Mucosa of stomach (tissue), 1 donor: ENCODE data around the gene GREB1L.

Experiments
- H3K27me3 ChIP-seq: one replicate; pipeline ENCODE4 v1.7.0; 2013; ENCODE audit warnings: mild to moderate bottlenecking, low read length; ENCODE audit not compliant: control insufficient read depth, insufficient read depth
- H3K36me3 ChIP-seq: one replicate; pipeline ENCODE4 v1.7.0; 2013; ENCODE audit warnings: low read length; ENCODE audit not compliant: control insufficient read depth, insufficient read depth
- H3K4me1 ChIP-seq: one replicate; pipeline ENCODE4 v1.7.0; 2013; ENCODE audit warnings: mild to moderate bottlenecking, low read length; ENCODE audit not compliant: control insufficient read depth, insufficient read depth
- H3K4me3 ChIP-seq: one replicate; pipeline ENCODE4 v1.7.0; 2013; ENCODE audit warnings: low read length
- H3K9ac ChIP-seq: one replicate; pipeline ENCODE4 v1.7.0; 2013; ENCODE audit warnings: mild to moderate bottlenecking, low read length, moderate library complexity
- H3K9me3 ChIP-seq: one replicate; pipeline ENCODE4 v1.7.0; 2013; ENCODE audit warnings: mild to moderate bottlenecking, low read length, moderate library complexity; ENCODE audit not compliant: control insufficient read depth
- donor health status: Pancreatic carcinoma.

GREB1L gene

DNA sequence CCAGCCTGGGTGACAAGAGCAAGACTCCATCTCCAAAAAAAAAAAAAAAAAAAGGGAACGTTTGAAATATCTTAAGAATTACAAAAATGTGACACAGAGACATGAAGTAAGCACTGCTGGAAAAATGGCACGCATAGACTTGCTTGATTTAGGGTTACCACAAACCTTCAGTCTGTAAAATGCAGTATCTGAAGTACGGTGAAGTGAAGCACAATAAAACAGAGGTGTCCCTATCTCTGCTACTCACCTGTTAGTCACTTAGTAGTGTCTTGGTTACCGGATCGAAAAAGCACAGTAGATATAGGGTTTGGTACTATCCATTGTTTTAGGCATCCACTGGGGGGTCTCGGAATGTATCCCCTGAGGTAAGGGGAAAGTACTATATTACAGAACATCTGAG lies 11.6 kb upstream of the GREB1L start:
- no peak overlapping the region for H3K4me3 ChIP-seq
- H3K9ac ChIP-seq = no peak overlapping the region
- no peaks in the 10 kb centered on the region for H3K27me3 ChIP-seq
- no peaks in the 10 kb centered on the region for H3K9me3 ChIP-seq
- no peaks in the 10 kb centered on the region for H3K4me1 ChIP-seq
- no peaks in the 10 kb centered on the region for H3K36me3 ChIP-seq

DNA sequence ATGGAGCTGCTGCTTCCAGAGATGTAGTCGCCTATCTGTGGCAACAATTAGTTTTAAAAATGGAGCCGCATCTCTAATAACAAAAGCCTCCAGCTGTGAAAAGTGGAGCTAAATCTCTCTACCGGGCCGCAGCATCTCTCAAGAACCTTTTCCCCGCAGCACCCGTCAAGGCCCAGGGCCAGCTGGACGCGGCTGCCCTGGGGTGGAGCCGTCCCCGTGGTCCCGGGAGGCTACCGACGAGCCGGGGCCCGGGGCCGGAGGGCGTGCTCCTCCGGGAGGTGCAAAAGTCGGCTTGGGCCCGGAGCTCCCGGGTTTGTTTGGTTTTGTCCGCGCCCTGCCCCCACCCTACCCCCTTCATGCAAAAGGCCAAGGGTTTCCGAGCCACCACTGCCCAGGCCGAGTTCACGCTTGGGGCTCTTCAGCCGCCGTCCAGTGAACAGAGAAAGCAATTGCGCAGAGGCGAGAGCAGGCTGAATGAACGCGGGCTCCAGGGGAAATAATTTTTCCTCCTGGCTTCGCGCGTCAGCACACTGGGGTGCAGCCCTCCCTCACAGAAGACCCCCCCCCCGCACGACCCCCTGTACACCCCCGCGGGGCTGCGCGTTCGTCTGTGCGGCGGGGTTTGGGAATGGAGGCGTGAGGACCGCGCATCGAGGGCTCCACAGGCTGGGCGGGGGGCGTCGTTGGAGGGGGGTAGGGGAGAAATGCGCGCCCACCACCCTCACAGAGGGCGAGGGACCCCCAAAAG lies 557 bp upstream of the GREB1L start:
- peaks cover 49% of the 10 kb centered on the region for H3K27me3 ChIP-seq
- H3K4me1 ChIP-seq = peaks cover 5% of the 10 kb centered on the region
- no peak overlapping the region for H3K9ac ChIP-seq
- H3K9me3 ChIP-seq = no peaks in the 10 kb centered on the region
- no peaks in the 10 kb centered on the region for H3K36me3 ChIP-seq
- H3K4me3 ChIP-seq = no peak overlapping the region

DNA sequence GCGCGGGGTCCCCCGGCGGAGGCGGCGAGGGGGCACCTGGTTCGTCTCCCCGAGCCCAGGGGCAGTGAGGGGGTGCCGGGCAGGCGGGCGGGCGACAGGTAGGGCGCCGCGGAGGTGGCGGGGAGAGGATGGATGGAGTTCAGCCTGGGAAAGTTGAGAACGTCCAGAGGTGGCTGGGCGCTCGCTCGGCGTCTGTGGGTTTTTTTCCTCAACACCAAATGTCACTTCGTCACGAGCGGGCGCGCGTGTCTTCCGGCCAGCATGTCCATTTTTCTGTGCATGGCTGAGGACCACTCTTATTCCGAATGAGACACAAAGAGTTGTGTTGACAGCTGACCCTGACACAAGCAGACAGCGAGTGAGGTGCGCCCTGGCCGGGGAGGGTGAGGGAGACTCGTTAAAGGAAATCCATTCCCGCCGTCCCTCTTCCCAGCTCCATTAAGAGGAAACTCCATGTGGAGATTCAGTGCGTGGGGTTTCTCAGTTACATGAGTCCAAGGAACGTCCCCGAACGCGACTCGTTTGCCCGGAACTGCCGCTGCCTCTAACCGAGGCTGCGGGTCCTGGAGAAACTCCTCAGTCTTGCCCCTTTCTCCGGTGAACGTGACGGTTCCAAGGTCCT lies 859 bp downstream of the GREB1L start:
- Histone ChIP-seq H3K4me3 (peak overlapping the region; percentile 14), H3K9ac (peak overlapping the region; percentile 34), H3K27me3 (peaks cover 55% of the 10 kb centered on the region), H3K9me3 (no peaks in the 10 kb centered on the region), H3K4me1 (peaks cover 5% of the 10 kb centered on the region), H3K36me3 (no peaks in the 10 kb centered on the region)

DNA sequence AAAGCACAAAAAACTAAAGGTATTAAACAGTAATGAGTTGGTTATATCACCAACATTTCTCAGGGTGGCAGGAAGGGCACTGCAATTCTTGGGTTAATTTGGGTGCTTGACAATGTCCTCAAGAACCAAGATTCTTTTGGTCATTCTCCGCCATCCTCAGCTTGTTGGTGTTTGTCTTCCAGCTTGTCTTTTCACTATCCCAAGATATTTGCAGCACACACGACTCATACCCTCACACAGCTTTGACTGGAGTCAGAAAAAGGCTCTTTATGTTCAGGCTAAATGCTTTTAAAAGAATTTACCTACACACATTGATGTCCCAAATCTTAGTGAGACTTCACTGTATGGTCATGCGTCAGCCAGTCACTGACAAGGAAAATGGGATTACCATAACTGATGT lies 12.5 kb downstream of the GREB1L start:
- H3K27me3 ChIP-seq = no peaks in the 10 kb centered on the region
- no peaks in the 10 kb centered on the region for H3K4me1 ChIP-seq
- H3K9me3 ChIP-seq = no peaks in the 10 kb centered on the region
- H3K9ac ChIP-seq = no peak overlapping the region
- H3K36me3 ChIP-seq = no peaks in the 10 kb centered on the region
- H3K4me3 ChIP-seq = no peak overlapping the region

DNA sequence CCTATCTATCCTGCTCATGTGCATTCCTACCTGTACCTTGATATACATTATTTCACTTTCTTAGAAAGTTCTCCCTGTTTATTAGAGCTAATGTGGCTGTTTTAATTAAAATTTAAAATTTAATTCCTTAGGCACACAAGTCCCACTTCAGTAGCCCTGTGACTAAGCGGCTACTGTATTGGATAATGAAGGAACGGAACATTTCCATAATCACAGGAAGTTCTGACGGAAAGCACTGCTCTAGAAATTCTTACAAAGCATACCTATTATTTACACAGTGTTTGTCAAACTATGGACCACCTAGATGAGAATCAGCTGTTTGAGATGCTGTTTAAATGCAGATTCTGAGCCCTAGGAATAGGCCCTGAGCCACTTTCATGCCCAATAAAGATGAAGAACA lies 13.2 kb downstream of the GREB1L start:
- Histone ChIP-seq H3K4me1 (no peaks in the 10 kb centered on the region), H3K27me3 (no peaks in the 10 kb centered on the region), H3K4me3 (no peak overlapping the region), H3K36me3 (no peaks in the 10 kb centered on the region), H3K9ac (no peak overlapping the region), H3K9me3 (no peaks in the 10 kb centered on the region)

DNA sequence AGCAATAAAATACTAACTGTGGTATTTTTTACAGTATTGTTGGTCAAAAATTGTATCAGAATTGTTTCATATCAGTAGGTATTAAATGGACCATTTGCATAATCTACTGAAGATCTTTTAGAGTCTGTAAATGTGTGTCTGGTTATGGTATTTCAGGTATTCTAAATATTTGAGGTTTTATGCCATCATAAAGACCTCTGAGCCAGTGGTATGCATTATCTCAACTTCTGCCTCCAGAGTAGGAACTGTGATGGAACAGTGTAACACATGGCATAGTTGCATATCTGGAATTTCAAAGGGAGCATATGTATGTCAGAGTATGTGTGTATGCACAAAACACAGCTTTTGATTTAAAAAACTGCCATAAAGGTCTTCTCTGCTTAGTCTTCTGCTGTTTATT lies 15.4 kb downstream of the GREB1L start:
- no peak overlapping the region for H3K4me3 ChIP-seq
- H3K36me3 ChIP-seq = no peaks in the 10 kb centered on the region
- H3K9me3 ChIP-seq = no peaks in the 10 kb centered on the region
- H3K27me3 ChIP-seq = no peaks in the 10 kb centered on the region
- H3K4me1 ChIP-seq = no peaks in the 10 kb centered on the region
- no peak overlapping the region for H3K9ac ChIP-seq

DNA sequence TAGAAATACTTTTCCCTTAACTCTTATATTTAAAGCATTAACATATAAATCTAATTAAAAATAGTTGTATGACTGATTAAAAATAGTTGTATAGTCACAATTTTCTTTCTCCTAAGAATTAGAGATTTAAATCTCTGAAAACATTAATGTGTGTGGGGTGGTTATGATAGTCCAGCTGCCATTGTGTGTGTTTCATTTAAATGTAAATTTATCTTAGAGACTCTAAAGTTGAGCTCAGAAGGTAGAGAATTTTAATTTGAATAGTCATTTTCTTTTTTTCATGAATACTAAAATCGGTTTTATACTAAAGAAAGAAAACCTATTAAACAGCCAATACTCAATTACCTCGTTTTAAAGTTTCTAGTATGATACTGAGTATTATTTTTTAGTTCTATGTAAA lies 18.6 kb downstream of the GREB1L start:
- H3K4me1 ChIP-seq = no peaks in the 10 kb centered on the region
- no peaks in the 10 kb centered on the region for H3K36me3 ChIP-seq
- H3K4me3 ChIP-seq = no peak overlapping the region
- no peak overlapping the region for H3K9ac ChIP-seq
- H3K27me3 ChIP-seq = no peaks in the 10 kb centered on the region
- no peaks in the 10 kb centered on the region for H3K9me3 ChIP-seq

DNA sequence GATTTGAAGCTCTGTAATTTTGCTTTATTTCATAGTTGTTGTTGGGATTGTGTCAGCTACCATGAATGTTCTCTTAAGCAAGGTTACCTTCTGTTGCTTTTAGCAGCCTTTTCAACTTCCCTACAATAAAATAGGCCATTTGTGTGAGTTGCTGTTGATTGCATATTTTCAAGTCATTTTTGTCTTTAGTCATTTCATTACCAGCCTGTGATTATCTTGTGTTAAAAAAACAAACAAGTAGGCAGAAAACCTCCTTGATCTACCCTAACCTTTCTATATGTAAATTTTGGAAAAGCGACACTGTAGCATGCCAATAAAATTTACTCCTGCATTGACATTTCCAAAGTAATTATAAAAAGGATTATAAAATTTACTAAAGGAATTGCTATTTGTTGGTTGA lies 19.3 kb downstream of the GREB1L start:
- Histone ChIP-seq H3K4me3 (no peak overlapping the region), H3K4me1 (no peaks in the 10 kb centered on the region), H3K27me3 (no peaks in the 10 kb centered on the region), H3K9me3 (no peaks in the 10 kb centered on the region), H3K9ac (no peak overlapping the region), H3K36me3 (no peaks in the 10 kb centered on the region)

DNA sequence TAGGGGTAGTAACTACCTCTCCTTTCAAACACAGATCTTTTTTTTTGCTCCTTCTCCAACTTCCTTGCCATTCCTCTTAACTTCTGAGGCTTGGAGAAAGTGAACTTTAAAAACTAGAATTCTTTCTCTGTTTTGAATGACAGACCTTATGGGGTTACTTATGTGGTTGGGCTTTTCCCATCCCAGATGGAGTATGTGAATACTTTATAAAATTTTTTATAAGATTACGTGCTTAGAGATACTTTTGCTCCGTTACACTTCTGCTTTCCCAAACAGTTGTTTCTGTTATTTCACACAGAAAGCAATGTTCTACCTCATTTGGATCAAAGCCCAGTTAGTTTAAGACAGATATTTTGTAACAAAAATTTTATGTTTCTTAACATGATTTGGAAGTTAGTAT lies 20.2 kb downstream of the GREB1L start:
- Histone ChIP-seq H3K9ac (no peak overlapping the region), H3K36me3 (no peaks in the 10 kb centered on the region), H3K9me3 (no peaks in the 10 kb centered on the region), H3K4me3 (no peak overlapping the region), H3K27me3 (no peaks in the 10 kb centered on the region), H3K4me1 (no peaks in the 10 kb centered on the region)

DNA sequence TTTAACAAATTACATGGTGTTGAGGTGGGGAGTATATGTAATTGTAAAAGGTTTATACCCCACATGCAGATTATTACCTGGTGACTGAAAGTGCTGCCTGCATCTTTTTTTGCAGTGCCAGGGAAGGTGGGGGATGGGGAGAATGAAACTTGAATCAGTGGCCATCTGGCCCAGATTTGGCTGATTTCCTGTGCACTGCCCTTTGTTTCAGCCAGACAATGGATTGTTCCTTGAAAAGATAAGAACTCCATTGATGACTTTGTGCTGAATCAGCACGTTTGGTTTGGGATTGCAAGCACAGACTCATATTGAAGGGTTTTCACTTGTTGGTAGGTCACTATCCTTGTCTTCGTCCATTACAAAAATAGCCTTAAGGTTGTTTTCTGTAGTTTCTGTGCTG lies 20.9 kb downstream of the GREB1L start:
- Histone ChIP-seq H3K36me3 (no peaks in the 10 kb centered on the region), H3K4me3 (no peak overlapping the region)

DNA sequence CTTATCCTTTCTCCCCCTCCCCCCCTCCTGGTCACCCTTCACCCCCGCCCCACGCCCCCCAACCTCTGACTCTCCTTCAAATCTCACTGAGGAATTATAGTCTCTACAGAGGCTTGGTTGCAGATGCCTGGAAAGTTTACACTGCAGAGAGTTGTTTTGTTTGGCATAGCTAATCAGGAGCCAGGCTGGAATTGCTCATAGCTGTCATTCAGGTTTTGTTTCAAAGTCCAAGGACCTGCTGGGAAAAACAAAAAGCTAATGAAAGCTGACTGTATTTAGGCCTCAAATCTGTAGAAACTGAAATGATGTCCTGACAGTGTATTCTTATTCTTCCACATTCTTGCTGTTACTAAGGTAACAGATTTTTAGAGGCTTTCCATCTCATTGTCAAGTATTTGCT lies 22.6 kb downstream of the GREB1L start:
- Histone ChIP-seq H3K36me3 (no peaks in the 10 kb centered on the region), H3K9ac (no peak overlapping the region), H3K27me3 (no peaks in the 10 kb centered on the region), H3K4me1 (no peaks in the 10 kb centered on the region), H3K4me3 (no peak overlapping the region), H3K9me3 (no peaks in the 10 kb centered on the region)

More for the DNA sequence above, 20.9 kb downstream of the GREB1L start:
- no peaks in the 10 kb centered on the region for H3K27me3 ChIP-seq
- no peaks in the 10 kb centered on the region for H3K9me3 ChIP-seq
- H3K4me1 ChIP-seq = no peaks in the 10 kb centered on the region
- H3K9ac ChIP-seq = no peak overlapping the region

DNA sequence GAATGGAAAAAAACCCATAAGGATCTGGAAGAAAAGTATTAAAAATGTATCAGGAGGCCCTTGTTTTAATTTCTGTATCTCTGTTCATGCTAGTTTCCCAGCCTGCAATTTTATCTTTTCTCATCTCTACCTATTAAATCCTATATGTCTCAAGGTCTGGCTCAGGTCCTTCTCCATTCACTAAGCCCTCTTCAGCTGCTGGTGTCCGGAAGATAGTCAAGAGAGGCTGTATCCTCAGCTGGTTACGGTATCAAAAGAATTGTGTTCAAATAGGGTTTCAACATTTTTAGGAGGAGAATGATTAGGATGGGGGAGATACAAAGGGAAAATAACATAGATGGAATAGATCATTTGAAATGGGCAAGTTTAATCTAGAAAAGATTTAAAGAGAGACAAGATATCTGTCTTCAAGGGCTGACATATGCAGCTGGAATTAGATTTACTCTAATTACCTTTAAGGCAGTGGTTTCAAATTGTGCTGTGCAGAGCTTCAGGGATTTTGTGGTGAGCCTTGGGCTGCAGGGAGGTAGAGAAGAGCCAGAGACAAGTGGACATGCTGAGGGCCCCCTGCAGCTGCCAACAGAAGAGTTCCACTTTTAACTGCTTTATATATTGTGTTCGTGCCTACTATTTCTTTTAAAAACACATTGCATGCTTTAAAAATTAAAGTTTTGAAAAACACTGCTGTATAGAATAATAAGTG lies 24.1 kb downstream of the GREB1L start:
- Histone ChIP-seq H3K4me3 (no peak overlapping the region), H3K36me3 (no peaks in the 10 kb centered on the region), H3K9me3 (no peaks in the 10 kb centered on the region), H3K4me1 (peaks cover 5% of the 10 kb centered on the region), H3K27me3 (no peaks in the 10 kb centered on the region), H3K9ac (no peak overlapping the region)
